ENCODE measurements around the gene P2RX1. TPM values are rescaled to one million over a fixed set of nuclear protein-coding genes. Genes with fewer than 3 reads are reported as not detected.

P2RX1 gene
- total and polyA plus RNA-seq, 4 experiments from 2014 or later, result not detected

GRCh38 chr17:3924512-3925350 lies 8.5 kb upstream of the P2RX1 start:
- peak overlapping the region in 2 of 7 donors; percentile 18 to 78 for H3K27ac Mint-ChIP-seq
- CTCF ChIA-PET (ENCODE audit: partially characterized antibody), result interaction anchor here (1.5 to 3.2 kb wide), 2 partner anchors 11 to 49 kb away, joined by 3 to 15 read pairs; no protein-coding TSS in a partner anchor

GRCh38 chr17:3923466-3924190 lies 7.4 kb upstream of the P2RX1 start:
- H3K27ac Mint-ChIP-seq, result peak overlapping the region in 2 of 7 donors; percentile 53

More at GRCh38 chr17:3924512-3925350, 8.5 kb upstream of the P2RX1 start:
- peaks cover 0 to 4% (median 0%) of the 10 kb centered on the region in 4 donors for H3K4me1 Mint-ChIP-seq
- Histone ChIP-seq H3K4me3 (ENCODE audit: low read length in 2 of 2) (no peak overlapping the region), H3K4me1 (ENCODE audit: insufficient read depth, low read length) (no peaks in the 10 kb centered on the region), H3K27ac (ENCODE audit: low read depth, low read length) (no peak overlapping the region), H3K9me3 (ENCODE audit: control insufficient read depth in 1 of 2, low read length in 2 of 2) (no peaks in the 10 kb centered on the region), H3K36me3 (ENCODE audit: insufficient read depth, low read length) (peaks cover 29% of the 10 kb centered on the region), H3K27me3 (ENCODE audit: insufficient read depth, low read length) (no peaks in the 10 kb centered on the region)
- no peaks in the 10 kb centered on the region for H3K9me3 Mint-ChIP-seq
- H3K36me3 Mint-ChIP-seq, result peaks cover 22 to 42% of the 10 kb centered on the region in 2 donors
- peak in 1 of 5 donors; percentile 28 for DNase-seq
- no peaks in the 10 kb centered on the region for H3K27me3 Mint-ChIP-seq
- H3K4me3 Mint-ChIP-seq, result no peak overlapping the region
- intact Hi-C loops (cut with micrococcal nuclease), result no loop called here
- POLR2A ChIA-PET (ENCODE audit: partially characterized antibody), result interaction anchor here (0.8 to 1.0 kb wide), 2 partner anchors 38 to 40 kb away, joined by 3 to 4 read pairs; partner anchors contain the start of gene ATP2A3

GRCh38 chr17:3922765-3923164 lies 6.5 kb upstream of the P2RX1 start:
- no peak overlapping the region for H3K4me3 Mint-ChIP-seq
- no peak overlapping the region for H3K4me3 ChIP-seq (ENCODE audit: low read length in 2 of 2)

More at GRCh38 chr17:3923466-3924190, 7.4 kb upstream of the P2RX1 start:
- ChIA-PET CTCF (ENCODE audit: partially characterized antibody) (interaction anchor here (3.2 kb wide), 1 partner anchor 10 kb away, joined by 15 read pairs; no protein-coding TSS in a partner anchor), POLR2A (ENCODE audit: partially characterized antibody) (interaction anchor here (1.0 to 1.1 kb wide), 2 partner anchors 39 to 42 kb away, joined by 3 to 4 read pairs; no protein-coding TSS in a partner anchor)
- Mint-ChIP-seq H3K27me3 (no peaks in the 10 kb centered on the region), H3K36me3 (peaks cover 19 to 37% of the 10 kb centered on the region in 2 donors), H3K4me1 (peaks cover 0 to 4% (median under 1%) of the 10 kb centered on the region in 4 donors), H3K9me3 (no peaks in the 10 kb centered on the region), H3K4me3 (no peak overlapping the region)
- H3K36me3 ChIP-seq (ENCODE audit: insufficient read depth, low read length), result peaks cover 18% of the 10 kb centered on the region
- no peaks in the 10 kb centered on the region for H3K27me3 ChIP-seq (ENCODE audit: insufficient read depth, low read length)
- intact Hi-C loops (cut with micrococcal nuclease), result no loop called here
- DNase-seq, result peak in 1 of 5 donors; percentile 9
- H3K27ac ChIP-seq (ENCODE audit: low read depth, low read length), result no peak overlapping the region
- H3K4me1 ChIP-seq (ENCODE audit: insufficient read depth, low read length), result no peaks in the 10 kb centered on the region
- no peaks in the 10 kb centered on the region for H3K9me3 ChIP-seq (ENCODE audit: control insufficient read depth in 1 of 2, low read length in 2 of 2)
- no peak overlapping the region for H3K4me3 ChIP-seq (ENCODE audit: low read length in 2 of 2)

GRCh38 chr17:3921502-3922319 lies 5.4 kb upstream of the P2RX1 start:
- CTCF ChIA-PET (ENCODE audit: partially characterized antibody), result no interaction called here
- Histone ChIP-seq H3K36me3 (ENCODE audit: insufficient read depth, low read length) (no peaks in the 10 kb centered on the region), H3K27me3 (ENCODE audit: insufficient read depth, low read length) (no peaks in the 10 kb centered on the region), H3K4me1 (ENCODE audit: insufficient read depth, low read length) (peaks cover 9% of the 10 kb centered on the region), H3K9me3 (ENCODE audit: control insufficient read depth in 1 of 2, low read length in 2 of 2) (no peaks in the 10 kb centered on the region), H3K4me3 (ENCODE audit: low read length in 2 of 2) (no peak overlapping the region), H3K27ac (ENCODE audit: low read depth, low read length) (no peak overlapping the region)
- intact Hi-C loops (cut with micrococcal nuclease), result no loop called here
- Mint-ChIP-seq H3K27ac (peak overlapping the region in 2 of 7 donors; percentile 52 to 65), H3K4me3 (no peak overlapping the region), H3K4me1 (peaks cover 5 to 12% (median 10%) of the 10 kb centered on the region in 4 donors), H3K27me3 (no peaks in the 10 kb centered on the region), H3K9me3 (no peaks in the 10 kb centered on the region), H3K36me3 (peaks cover 14 to 24% of the 10 kb centered on the region in 2 donors)
- DNase-seq, result peak in 1 of 5 donors; percentile 2
- POLR2A ChIA-PET (ENCODE audit: partially characterized antibody), result interaction anchor here (0.9 to 1.0 kb wide), 2 partner anchors 44 to 76 kb away, joined by 3 to 4 read pairs; partner anchors contain the start of gene NCBP3

More at GRCh38 chr17:3922765-3923164, 6.5 kb upstream of the P2RX1 start:
- POLR2A ChIA-PET (ENCODE audit: partially characterized antibody), result interaction anchor here (1.1 kb wide), 1 partner anchor 42 kb away, joined by 4 read pairs; no protein-coding TSS in a partner anchor
- intact Hi-C loops (cut with micrococcal nuclease), result no loop called here
- H3K9me3 Mint-ChIP-seq, result no peaks in the 10 kb centered on the region
- no peaks in the 10 kb centered on the region for H3K4me1 ChIP-seq (ENCODE audit: insufficient read depth, low read length)
- peaks cover 10% of the 10 kb centered on the region for H3K36me3 ChIP-seq (ENCODE audit: insufficient read depth, low read length)
- no peaks in the 10 kb centered on the region for H3K27me3 ChIP-seq (ENCODE audit: insufficient read depth, low read length)
- H3K36me3 Mint-ChIP-seq, result peaks cover 19 to 31% of the 10 kb centered on the region in 2 donors
- peak overlapping the region in 3 of 7 donors; percentile 75 to 81 (median 77) for H3K27ac Mint-ChIP-seq
- no peaks in the 10 kb centered on the region for H3K27me3 Mint-ChIP-seq
- H3K27ac ChIP-seq (ENCODE audit: low read depth, low read length), result no peak overlapping the region
- H3K4me1 Mint-ChIP-seq, result peaks cover 0 to 6% (median 3%) of the 10 kb centered on the region in 4 donors
- H3K9me3 ChIP-seq (ENCODE audit: control insufficient read depth in 1 of 2, low read length in 2 of 2), result no peaks in the 10 kb centered on the region
- DNase-seq, result no peak
- CTCF ChIA-PET (ENCODE audit: partially characterized antibody), result interaction anchor here (3.2 kb wide), 1 partner anchor 9 kb away, joined by 15 read pairs; no protein-coding TSS in a partner anchor

GRCh38 chr17:3921006-3921405 lies 4.7 kb upstream of the P2RX1 start:
- H3K27ac Mint-ChIP-seq, result peak overlapping the region in 1 of 7 donors; percentile 29
- Histone ChIP-seq H3K27me3 (ENCODE audit: insufficient read depth, low read length) (no peaks in the 10 kb centered on the region), H3K27ac (ENCODE audit: low read depth, low read length) (no peak overlapping the region), H3K4me1 (ENCODE audit: insufficient read depth, low read length) (peaks cover 16% of the 10 kb centered on the region), H3K4me3 (ENCODE audit: low read length in 2 of 2) (no peak overlapping the region), H3K9me3 (ENCODE audit: control insufficient read depth in 1 of 2, low read length in 2 of 2) (no peaks in the 10 kb centered on the region), H3K36me3 (ENCODE audit: insufficient read depth, low read length) (no peaks in the 10 kb centered on the region)
- H3K9me3 Mint-ChIP-seq, result no peaks in the 10 kb centered on the region
- H3K36me3 Mint-ChIP-seq, result peaks cover 12 to 19% of the 10 kb centered on the region in 2 donors
- no peak overlapping the region for H3K4me3 Mint-ChIP-seq
- DNase-seq, result peak in 1 of 5 donors; percentile 35
- H3K27me3 Mint-ChIP-seq, result no peaks in the 10 kb centered on the region
- intact Hi-C loops (cut with micrococcal nuclease), result no loop called here
- POLR2A ChIA-PET (ENCODE audit: partially characterized antibody), result interaction anchor here (1.0 kb wide), 1 partner anchor 75 kb away, joined by 3 read pairs; the partner anchor contains the start of gene NCBP3
- CTCF ChIA-PET (ENCODE audit: partially characterized antibody), result no interaction called here
- H3K4me1 Mint-ChIP-seq, result peaks cover 8 to 19% (median 14%) of the 10 kb centered on the region in 4 donors

GRCh38 chr17:3919123-3919624 lies 2.9 kb upstream of the P2RX1 start:
- no peaks in the 10 kb centered on the region for H3K27me3 Mint-ChIP-seq
- H3K4me3 Mint-ChIP-seq, result no peak overlapping the region
- intact Hi-C loops (cut with micrococcal nuclease), result loop anchor here (10.0 kb wide), 1 partner anchor 156 kb away; no protein-coding TSS in a partner anchor

More at GRCh38 chr17:3919123-3919624, 2.9 kb upstream of the P2RX1 start:
- ChIA-PET CTCF (ENCODE audit: partially characterized antibody) (no interaction called here), POLR2A (ENCODE audit: partially characterized antibody) (no interaction called here)
- Mint-ChIP-seq H3K27ac (peak overlapping the region in 1 of 7 donors; percentile 47), H3K9me3 (no peaks in the 10 kb centered on the region), H3K4me1 (peaks cover 6 to 36% (median 21%) of the 10 kb centered on the region in 4 donors), H3K36me3 (peaks cover 2 to 6% of the 10 kb centered on the region in 2 donors)
- Histone ChIP-seq H3K4me3 (ENCODE audit: low read length in 2 of 2) (no peak overlapping the region), H3K27ac (ENCODE audit: low read depth, low read length) (no peak overlapping the region), H3K4me1 (ENCODE audit: insufficient read depth, low read length) (peaks cover 23% of the 10 kb centered on the region), H3K36me3 (ENCODE audit: insufficient read depth, low read length) (no peaks in the 10 kb centered on the region), H3K9me3 (ENCODE audit: control insufficient read depth in 1 of 2, low read length in 2 of 2) (no peaks in the 10 kb centered on the region), H3K27me3 (ENCODE audit: insufficient read depth, low read length) (no peaks in the 10 kb centered on the region)
- DNase-seq, result peak in 1 of 5 donors; percentile 11

Data from CD4-positive, alpha-beta memory T cell (primary cell).